HepG2 (cell line): ENCODE results near the gene INF2. TPM values are rescaled to one million over a fixed set of nuclear protein-coding genes. Genes with fewer than 3 reads are reported as not detected.
A peak's percentile ranks its signal among the peaks of the same experiment; 100 is the strongest.

ENCODE experiments used
- ATAC-seq: fragments of 200-7000 bp; cut with Tn5 transposase; 3 replicates; pipeline ENCODE4 v1.9.1; 2020; ENCODE audit warnings: mild to moderate bottlenecking, moderate library complexity
- BruUV-seq: library from RNA; stranded (reverse); fragments of 400-500 nt; replicated peaks from 2 replicates; lab custom pipeline; 2021; lab: Mats Ljungman, UMichigan
- CTCF ChIA-PET: fragments of 300-600 bp; formaldehyde crosslinking; extraction: SDS; loops from one replicate; lab custom pipeline; 2021; ENCODE audit warnings: low total read pairs, inconsistent platforms, low intra/inter-chr PET ratio; lab: Yijun Ruan, JAX
- POLR2A ChIA-PET: fragments of 350-600 bp; sonication (Branson Sonifier 250); formaldehyde crosslinking; loops from one replicate; lab custom pipeline; 2020; ENCODE audit warnings: antibody characterized with exemption, inconsistent platforms; lab: Yijun Ruan, JAX
- DNase-seq: peaks from one replicate; pipeline ENCODE4 v3.0.0-alpha.2; 2015; ENCODE audit warnings: low spot score
- FAIRE-seq: peaks from 3 replicates; lab custom pipeline; 2011; peaks lifted over from hg19 to GRCh38; lab: Jason Lieb, UNC
- H2AFZ ChIP-seq: one replicate; pipeline ENCODE4 v1.6.1; 2011; ENCODE audit warnings: low read length, inconsistent platforms
- H3K27ac ChIP-seq: fragments of 300-600 bp; 3 replicates; pipeline ENCODE4 v1.8.0; 2011; ENCODE audit warnings: mixed run types, mild to moderate bottlenecking, mixed read lengths, low read length, inconsistent platforms; ENCODE audit not compliant: insufficient read depth; ENCODE audit errors: extremely low read length
- H3K27me3 ChIP-seq, 2 experiments: fragments of 200-600 bp in 1 of 2; 2 replicates in 1 of 2; 3 replicates in 1 of 2; pipeline versions ENCODE4 v1.6.0 to v1.8.0; 2011; ENCODE audit warnings: low read length in 2 of 2, mild to moderate bottlenecking in 2 of 2, moderate library complexity in 2 of 2, inconsistent platforms in 1 of 2; ENCODE audit not compliant: insufficient read depth in 2 of 2, control insufficient read depth in 1 of 2
- H3K36me3 ChIP-seq, 2 experiments: fragments of 200-600 bp in 1 of 2; replicated peaks in 1 of 2; 2 replicates in 1 of 2; 3 replicates in 1 of 2; pipeline versions ENCODE4 v1.5.1 to v1.8.0; 2011; ENCODE audit warnings: low read length in 2 of 2, inconsistent platforms in 1 of 2; ENCODE audit not compliant: insufficient read depth in 2 of 2, control insufficient read depth in 1 of 2
- H3K4me1 ChIP-seq: 2 replicates; pipeline ENCODE4 v1.5.1; 2012; ENCODE audit warnings: low read length, inconsistent platforms; ENCODE audit not compliant: insufficient read depth
- H3K4me2 ChIP-seq: 2 replicates; pipeline ENCODE4 v1.6.0; 2011; ENCODE audit warnings: low read depth, low read length, inconsistent platforms
- H3K4me3 ChIP-seq, 3 experiments: fragments of 200-600 bp in 1 of 3; sonication (generic), shearing (Covaris generic) in 1 of 3; replicated peaks in 1 of 3; 2 replicates each; pipeline ENCODE4 v1.5.1; 2011 to 2016; ENCODE audit warnings: low read length in 3 of 3, inconsistent platforms in 2 of 3, low read depth in 2 of 3, mild to moderate bottlenecking in 2 of 3, control low read depth in 1 of 3, mixed read lengths in 1 of 3; ENCODE audit not compliant: insufficient read depth in 1 of 3
- H3K79me2 ChIP-seq: one replicate; pipeline ENCODE4 v1.6.1; 2011; ENCODE audit warnings: low read length, inconsistent platforms; ENCODE audit not compliant: insufficient read depth
- H3K9ac ChIP-seq: 2 replicates; pipeline ENCODE4 v1.6.0; 2011; ENCODE audit warnings: mild to moderate bottlenecking, low read depth, low read length, inconsistent platforms; ENCODE audit not compliant: insufficient read depth
- H3K9me3 ChIP-seq: 2 replicates; pipeline ENCODE4 v1.5.1; 2012; ENCODE audit warnings: mild to moderate bottlenecking, low read length
- H4K20me1 ChIP-seq: 2 replicates; pipeline ENCODE4 v1.6.0; 2011; ENCODE audit warnings: inconsistent platforms, mild to moderate bottlenecking, low read length, moderate library complexity; ENCODE audit not compliant: insufficient read depth
- AGO2 ChIP-seq: fragments of 200-400 bp; formaldehyde crosslinking; optimal IDR thresholded peaks from 2 replicates; pipeline ENCODE3; 2017; ENCODE audit warnings: mild to moderate bottlenecking, low read depth, low read length, moderate library complexity
- HDAC2 ChIP-seq: sonication (generic); formaldehyde crosslinking; IDR thresholded peaks from 2 replicates; pipeline ENCODE4 v1.4.0; 2020; ENCODE audit warnings: missing genetic modification reagents
- KDM2A ChIP-seq: sonication (generic); formaldehyde crosslinking; IDR thresholded peaks from 2 replicates; pipeline ENCODE4 v1.4.0; 2020; ENCODE audit warnings: low read depth, missing genetic modification reagents, borderline replicate concordance
- NFIB ChIP-seq: sonication (generic); formaldehyde crosslinking; IDR thresholded peaks from 2 replicates; pipeline ENCODE4 v1.9.0; 2021; ENCODE audit warnings: missing genetic modification reagents, mild to moderate bottlenecking, borderline replicate concordance
- TARDBP ChIP-seq: sonication (generic); formaldehyde crosslinking; IDR thresholded peaks from 2 replicates; pipeline ENCODE4 v1.8.0; 2022; ENCODE audit warnings: mild to moderate bottlenecking, missing genetic modification reagents
- ZC3H13 ChIP-seq: sonication (generic); formaldehyde crosslinking; IDR thresholded peaks from 2 replicates; pipeline ENCODE4 v1.8.1; 2023; ENCODE audit warnings: mild to moderate bottlenecking, missing genetic modification reagents, moderate library complexity
- ZNF335 ChIP-seq: sonication (generic); formaldehyde crosslinking; IDR thresholded peaks from 2 replicates; pipeline ENCODE4 v1.4.0; 2020; ENCODE audit warnings: missing genetic modification reagents
- WGBS: methylation state at CpG from one replicate; pipeline ENCODE4 v1.1.6; 2017; ENCODE audit warnings: low lambda C conversion rate; 5-methylcytosine and 5-hydroxymethylcytosine counted together
- in situ Hi-C: cut with HindIII; loops from 2 replicates; pipeline ENCODE4 v1.10.0; 2017; ENCODE audit warnings: low pct_unique_long_range_greater_than_20kb; ENCODE audit not compliant: extremely low pct_ligation_motif_present
- intact Hi-C: fragments of 100-400 bp; cut with micrococcal nuclease; formaldehyde crosslinking; loops from one replicate; pipeline ENCODE4 v1.10.0; 2022; ENCODE audit not compliant: unreplicated experiment
- polyA plus RNA-seq, 8 experiments: library from polyadenylated mRNA; depleted of rRNA in 3 of 8; stranded (reverse) in 7 of 8; unstranded in 1 of 8; fragments of >200 nt; fragmentation: Illumina TruSeq in 4 of 8; extraction: Trizol in 4 of 8; gene quantifications; 2 replicates each; pipeline versions ENCODE4 v1.2.1 to v1.2.3, GENCODE V29; 2011 to 2016; ENCODE audit warnings: low read depth in 4 of 8, missing spikeins in 1 of 8, mixed read lengths in 1 of 8; ENCODE audit not compliant: insufficient read depth in 1 of 8
- total RNA-seq, 5 experiments: library from RNA; depleted of rRNA; stranded (reverse); fragments of >200 nt; fragmentation: Illumina TruSeq; extraction: Trizol; gene quantifications; 2 replicates each; pipeline ENCODE4 v1.2.3, GENCODE V29; 2016; ENCODE audit warnings: low read depth in 1 of 5
- TF ChIP-seq, protein P1 (sequence below): sonication (generic); formaldehyde crosslinking; IDR thresholded peaks from 2 replicates; pipeline ENCODE4 v1.4.0; 2020; ENCODE audit warnings: mild to moderate bottlenecking, missing genetic modification reagents
- TF ChIP-seq, protein P2 (sequence below): sonication (generic); formaldehyde crosslinking; IDR thresholded peaks from 2 replicates; pipeline ENCODE4 v1.9.0; 2021; ENCODE audit warnings: missing genetic modification reagents, borderline replicate concordance
- TF ChIP-seq, protein P3 (sequence below): sonication (generic); formaldehyde crosslinking; IDR thresholded peaks from 2 replicates; pipeline ENCODE4 v1.4.0; 2020; ENCODE audit warnings: missing genetic modification reagents, low read depth, mild to moderate bottlenecking, borderline replicate concordance

INF2 gene
- total and polyA plus RNA-seq, 2 of the 13 experiments (the other 11 are each of a cell fraction or from before 2014, with no cell fraction given), result 16.4 to 26.4 TPM

DNA sequence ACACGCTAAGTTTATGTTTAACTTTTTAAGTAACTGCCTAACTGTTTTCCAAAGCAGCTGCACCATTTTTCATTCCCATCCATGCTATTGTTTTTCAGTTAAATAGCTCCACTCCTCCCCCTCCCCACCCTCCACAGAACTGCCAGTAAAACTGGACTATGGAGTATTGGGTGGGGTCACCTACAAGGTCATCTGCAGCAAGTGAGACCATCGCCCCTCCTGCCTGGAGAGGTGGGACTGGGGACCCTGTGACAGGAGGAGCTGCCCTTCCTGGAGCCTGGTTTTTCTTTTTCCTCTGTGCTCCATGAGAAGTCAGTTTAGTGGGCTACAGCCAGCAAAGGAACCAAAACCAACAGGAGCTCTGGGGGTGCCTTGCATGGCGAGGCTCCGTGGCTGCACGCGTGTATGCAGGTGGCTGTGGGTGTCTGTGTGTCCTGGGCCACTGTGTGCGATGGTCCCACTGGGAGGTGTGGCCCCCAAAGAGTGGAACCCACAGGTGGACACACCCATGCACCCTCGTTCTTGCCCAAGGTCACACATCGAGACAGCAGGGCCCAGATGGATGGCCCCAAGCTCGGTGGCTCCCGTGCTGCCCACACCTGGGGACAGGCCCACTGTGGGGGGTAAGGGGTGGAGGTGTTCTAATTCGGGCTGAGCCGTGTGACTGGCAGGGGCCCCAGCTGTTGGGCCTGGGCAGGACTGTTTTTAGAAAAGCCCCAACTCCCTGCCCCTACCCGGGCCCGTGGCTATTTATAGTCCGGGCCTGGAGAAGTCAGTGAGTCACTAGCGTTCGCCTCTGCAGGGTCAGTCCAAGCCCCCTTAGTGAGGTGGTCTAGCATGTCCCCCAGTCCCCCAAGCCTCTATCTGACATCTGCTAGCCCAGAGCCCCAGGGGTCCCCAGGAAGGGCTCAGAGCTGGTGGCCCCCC lies 32.4 kb downstream of the INF2 start:
- Histone ChIP-seq H4K20me1 (no peaks in the 10 kb centered on the region), H3K27ac (no peak overlapping the region), H3K27me3 (peaks cover 0 to 3% of the 10 kb centered on the region in 2 experiments; a peak in 1 of 5 replicates), H3K9me3 (no peaks in the 10 kb centered on the region), H3K4me1 (peaks cover 48% of the 10 kb centered on the region), H2AFZ (no peak overlapping the region), H3K9ac (no peak overlapping the region), H3K4me3 (no peak overlapping the region), H3K4me2 (no peak overlapping the region), H3K79me2 (no peaks in the 10 kb centered on the region), H3K36me3 (peaks cover 0 to 1% of the 10 kb centered on the region in 2 experiments; a peak in 1 of 5 replicates)
- no TSS peak for BruUV-seq
- 86% methylated on average over 13 of the region's 18 CpGs for WGBS
- in situ Hi-C loops, result no loop called here
- ChIA-PET CTCF (no interaction called here), POLR2A (interaction anchor here (0.8 to 1.3 kb wide), 2 partner anchors 45 to 56 kb away, joined by 3 read pairs; no protein-coding TSS in a partner anchor)
- no peak for FAIRE-seq
- intact Hi-C loops, result no loop called here
- TF ChIP-seq NFIB (CRISPR knock-in tag) (no peak), ZNF335 (CRISPR knock-in tag) (no peak), HDAC2 (no peak), TARDBP (peak; percentile 58; the same call in 1 of the 2 replicates), KDM2A (0 out of 2 replicates have a peak, but pooled peaks have one; percentile 19), AGO2 (peak; percentile 40), ZC3H13 (CRISPR knock-in tag) (peak; percentile 69)
- TF ChIP-seq, protein P1, sequence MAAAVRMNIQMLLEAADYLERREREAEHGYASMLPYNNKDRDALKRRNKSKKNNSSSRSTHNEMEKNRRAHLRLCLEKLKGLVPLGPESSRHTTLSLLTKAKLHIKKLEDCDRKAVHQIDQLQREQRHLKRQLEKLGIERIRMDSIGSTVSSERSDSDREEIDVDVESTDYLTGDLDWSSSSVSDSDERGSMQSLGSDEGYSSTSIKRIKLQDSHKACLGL (CRISPR knock-in tag), result 0 out of 2 replicates have a peak, but pooled peaks have one; percentile 29
- TF ChIP-seq, protein P2, sequence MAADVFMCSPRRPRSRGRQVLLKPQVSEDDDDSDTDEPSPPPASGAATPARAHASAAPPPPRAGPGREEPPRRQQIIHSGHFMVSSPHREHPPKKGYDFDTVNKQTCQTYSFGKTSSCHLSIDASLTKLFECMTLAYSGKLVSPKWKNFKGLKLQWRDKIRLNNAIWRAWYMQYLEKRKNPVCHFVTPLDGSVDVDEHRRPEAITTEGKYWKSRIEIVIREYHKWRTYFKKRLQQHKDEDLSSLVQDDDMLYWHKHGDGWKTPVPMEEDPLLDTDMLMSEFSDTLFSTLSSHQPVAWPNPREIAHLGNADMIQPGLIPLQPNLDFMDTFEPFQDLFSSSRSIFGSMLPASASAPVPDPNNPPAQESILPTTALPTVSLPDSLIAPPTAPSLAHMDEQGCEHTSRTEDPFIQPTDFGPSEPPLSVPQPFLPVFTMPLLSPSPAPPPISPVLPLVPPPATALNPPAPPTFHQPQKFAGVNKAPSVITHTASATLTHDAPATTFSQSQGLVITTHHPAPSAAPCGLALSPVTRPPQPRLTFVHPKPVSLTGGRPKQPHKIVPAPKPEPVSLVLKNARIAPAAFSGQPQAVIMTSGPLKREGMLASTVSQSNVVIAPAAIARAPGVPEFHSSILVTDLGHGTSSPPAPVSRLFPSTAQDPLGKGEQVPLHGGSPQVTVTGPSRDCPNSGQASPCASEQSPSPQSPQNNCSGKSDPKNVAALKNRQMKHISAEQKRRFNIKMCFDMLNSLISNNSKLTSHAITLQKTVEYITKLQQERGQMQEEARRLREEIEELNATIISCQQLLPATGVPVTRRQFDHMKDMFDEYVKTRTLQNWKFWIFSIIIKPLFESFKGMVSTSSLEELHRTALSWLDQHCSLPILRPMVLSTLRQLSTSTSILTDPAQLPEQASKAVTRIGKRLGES (CRISPR knock-in tag), result no peak
- TF ChIP-seq, protein P3, sequence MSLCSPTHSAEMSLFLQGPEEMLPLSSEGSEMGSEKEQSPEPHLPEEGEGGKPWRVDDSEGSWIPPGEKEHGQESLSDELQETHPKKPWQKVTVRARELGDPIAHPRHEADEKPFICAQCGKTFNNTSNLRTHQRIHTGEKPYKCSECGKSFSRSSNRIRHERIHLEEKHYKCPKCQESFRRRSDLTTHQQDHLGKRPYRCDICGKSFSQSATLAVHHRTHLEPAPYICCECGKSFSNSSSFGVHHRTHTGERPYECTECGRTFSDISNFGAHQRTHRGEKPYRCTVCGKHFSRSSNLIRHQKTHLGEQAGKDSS (CRISPR knock-in tag), result no peak
- DNase-seq, result no peak
- no peak for ATAC-seq
